IMR-90 (cell line): Measurements from ENCODE around the gene P3R3URF. TPM values are rescaled to one million over a fixed set of nuclear protein-coding genes. Genes with fewer than 3 reads are reported as not detected.

Experiments
- ATAC-seq: fragments of 200-7000 bp; cut with Tn5 transposase; 2 replicates; pipeline ENCODE4 v1.9.1; 2020; ENCODE audit warnings: low read depth, mild to moderate bottlenecking, moderate library complexity
- BruUV-seq: library from RNA; stranded (reverse); fragments of 400-500 nt; replicated peaks from 2 replicates; lab custom pipeline; 2021; lab: Mats Ljungman, UMichigan
- CTCF ChIA-PET: fragments of 300-600 bp; formaldehyde crosslinking; extraction: SDS; loops from one replicate; lab custom pipeline; 2021; ENCODE audit warnings: antibody characterized with exemption; lab: Yijun Ruan, JAX
- POLR2A ChIA-PET: fragments of 300-600 bp; sonication (Branson Sonifier 250); formaldehyde crosslinking; loops from one replicate; lab custom pipeline; 2022; ENCODE audit warnings: antibody characterized with exemption; ENCODE audit not compliant: unreplicated experiment; lab: Charles Lee
- DNase-seq: peaks from one replicate; pipeline ENCODE4 v3.0.0; 2013
- H2AFZ ChIP-seq: replicated peaks from 2 replicates; pipeline ENCODE3; 2013; ENCODE audit warnings: low read length, mild to moderate bottlenecking; ENCODE audit not compliant: poor library complexity
- H2AK5ac ChIP-seq: 2 replicates; pipeline ENCODE4 v1.6.1; 2013; ENCODE audit warnings: low read depth, low read length, inconsistent platforms
- H2AK9ac ChIP-seq: replicated peaks from 2 replicates; pipeline ENCODE3; 2013; ENCODE audit warnings: mild to moderate bottlenecking, low read depth, low read length, moderate library complexity; ENCODE audit not compliant: poor library complexity
- H2BK120ac ChIP-seq: 2 replicates; pipeline ENCODE4 v1.6.1; 2013; ENCODE audit warnings: low read depth, low read length, inconsistent platforms
- H2BK15ac ChIP-seq: 3 replicates; pipeline ENCODE4 v1.6.1; 2013; ENCODE audit warnings: low read depth, low read length, inconsistent platforms
- H2BK20ac ChIP-seq: 2 replicates; pipeline ENCODE4 v1.6.1; 2013; ENCODE audit warnings: low read depth, mild to moderate bottlenecking, inconsistent platforms, low read length, moderate library complexity
- H2BK5ac ChIP-seq: 2 replicates; pipeline ENCODE4 v1.6.1; 2013; ENCODE audit warnings: mild to moderate bottlenecking, low read depth, low read length, inconsistent platforms; ENCODE audit not compliant: poor library complexity, severe bottlenecking
- H3K14ac ChIP-seq: replicated peaks from 2 replicates; pipeline ENCODE4 v1.6.1; 2013; ENCODE audit warnings: low read depth, low read length, inconsistent platforms
- H3K18ac ChIP-seq: 2 replicates; pipeline ENCODE4 v1.6.1; 2013; ENCODE audit warnings: low read depth, low read length, control low read depth
- H3K23ac ChIP-seq: 2 replicates; pipeline ENCODE4 v1.6.1; 2013; ENCODE audit warnings: low read depth, low read length, inconsistent platforms
- H3K27ac ChIP-seq: 2 replicates; pipeline ENCODE4 v1.5.1; 2013; ENCODE audit warnings: mild to moderate bottlenecking, control low read depth, low read length; ENCODE audit not compliant: insufficient read depth
- H3K27me3 ChIP-seq: 2 replicates; pipeline ENCODE4 v1.6.1; 2013; ENCODE audit warnings: low read length; ENCODE audit not compliant: control insufficient read depth, insufficient read depth
- H3K36me3 ChIP-seq: 2 replicates; pipeline ENCODE4 v1.6.1; 2013; ENCODE audit warnings: low read length, mixed read lengths; ENCODE audit not compliant: control insufficient read depth, insufficient read depth
- H3K4ac ChIP-seq: 2 replicates; pipeline ENCODE4 v1.6.1; 2013; ENCODE audit warnings: low read depth, low read length, inconsistent platforms
- H3K4me1 ChIP-seq: 2 replicates; pipeline ENCODE4 v1.6.1; 2013; ENCODE audit warnings: low read length, mixed read lengths; ENCODE audit not compliant: control insufficient read depth, insufficient read depth
- H3K4me2 ChIP-seq: 2 replicates; pipeline ENCODE4 v1.6.1; 2013; ENCODE audit warnings: low read depth, mild to moderate bottlenecking, control low read depth, low read length, moderate library complexity
- H3K4me3 ChIP-seq: 2 replicates; pipeline ENCODE4 v1.5.1; 2013; ENCODE audit warnings: low read depth, mild to moderate bottlenecking, control low read depth, low read length, moderate library complexity; ENCODE audit not compliant: insufficient read depth
- H3K56ac ChIP-seq: 2 replicates; pipeline ENCODE4 v1.6.1; 2013; ENCODE audit warnings: low read length, inconsistent platforms; ENCODE audit not compliant: insufficient read depth; ENCODE audit errors: extremely low read depth
- H3K79me1 ChIP-seq, 2 experiments: 2 replicates each; pipeline ENCODE4 v1.6.1; 2013; ENCODE audit warnings: low read length in 2 of 2, inconsistent platforms in 1 of 2, low read depth in 1 of 2
- H3K9ac ChIP-seq: 2 replicates; pipeline ENCODE4 v1.6.1; 2013; ENCODE audit warnings: low read depth, low read length, control low read depth
- H3K9me1 ChIP-seq: 2 replicates; pipeline ENCODE4 v1.6.1; 2013; ENCODE audit warnings: low read length, inconsistent platforms; ENCODE audit not compliant: insufficient read depth
- H3K9me3 ChIP-seq: 2 replicates; pipeline ENCODE4 v1.6.1; 2013; ENCODE audit warnings: low read length; ENCODE audit not compliant: control insufficient read depth, insufficient read depth
- H4K20me1 ChIP-seq: 2 replicates; pipeline ENCODE4 v1.6.1; 2013; ENCODE audit warnings: low read length, inconsistent platforms; ENCODE audit not compliant: insufficient read depth
- H4K5ac ChIP-seq: 2 replicates; pipeline ENCODE4 v1.6.1; 2013; ENCODE audit warnings: mild to moderate bottlenecking, low read depth, low read length, control low read depth
- H4K8ac ChIP-seq, 2 experiments: 2 replicates each; pipeline ENCODE4 v1.6.1; 2013; ENCODE audit warnings: low read depth in 2 of 2, low read length in 2 of 2, control low read depth in 1 of 2, inconsistent platforms in 1 of 2
- H4K91ac ChIP-seq: 2 replicates; pipeline ENCODE4 v1.6.1; 2013; ENCODE audit warnings: low read depth, low read length, inconsistent platforms; ENCODE audit not compliant: insufficient read depth
- BHLHE40 ChIP-seq: fragments of 150-350 bp; IDR thresholded peaks from 2 replicates; pipeline ENCODE4 v1.6.1; 2016; ENCODE audit warnings: mild to moderate bottlenecking, low read depth, low read length
- CHD1 ChIP-seq: IDR thresholded peaks from 2 replicates; pipeline ENCODE4 v1.6.1; 2012; ENCODE audit warnings: low read depth, low read length, improper control_type of control experiment
- FOS ChIP-seq: fragments of 150-350 bp; IDR thresholded peaks from 2 replicates; pipeline ENCODE4 v1.6.1; 2016; ENCODE audit warnings: low read depth, low read length
- MAZ ChIP-seq: IDR thresholded peaks from 2 replicates; pipeline ENCODE4 v1.6.1; 2012; ENCODE audit warnings: low read depth, mild to moderate bottlenecking, low read length, improper control_type of control experiment, moderate library complexity, borderline replicate concordance
- MXI1 ChIP-seq: IDR thresholded peaks from 2 replicates; pipeline ENCODE4 v1.6.1; 2012; ENCODE audit warnings: low read depth, mild to moderate bottlenecking, low read length, moderate library complexity, borderline replicate concordance
- POLR2A ChIP-seq: IDR thresholded peaks from 2 replicates; pipeline ENCODE4 v1.6.1; 2012; ENCODE audit warnings: mild to moderate bottlenecking, low read depth, low read length
- RAD21 ChIP-seq: IDR thresholded peaks from 2 replicates; pipeline ENCODE4 v1.6.1; 2012; ENCODE audit warnings: low read length, improper control_type of control experiment
- WGBS, 2 experiments: methylation state at CpG; one replicate each; pipeline versions ENCODE4 v1.1.5 to v1.1.7; 2013; ENCODE audit warnings: missing lambda C conversion rate in 2 of 2; ENCODE audit not compliant: insufficient read length in 1 of 2; ENCODE audit errors: extremely low coverage in 2 of 2; 5-methylcytosine and 5-hydroxymethylcytosine counted together
- dilution Hi-C: fragments of 300-500 bp; cut with HindIII; formaldehyde crosslinking; loops from one replicate; pipeline ENCODE4 v1.14.3; 2018; ENCODE audit warnings: low sequenced_read_pairs; ENCODE audit not compliant: unreplicated experiment
- in situ Hi-C: fragments of 300-500 bp; cut with MboI; formaldehyde crosslinking; loops from 3 replicates; pipeline ENCODE4 v1.14.3; 2019; ENCODE audit warnings: low sequenced_read_pairs, inconsistent platforms, mixed read lengths
- intact Hi-C: fragments of 100-400 bp; cut with micrococcal nuclease; formaldehyde crosslinking; loops from 2 replicates; pipeline ENCODE4 v1.10.0; 2022
- polyA plus RNA-seq, 3 experiments: library from polyadenylated mRNA; depleted of rRNA; stranded (reverse); fragments of >200 nt; gene quantifications; 2 replicates each; pipeline ENCODE4 v1.2.3, GENCODE V29; 2012; ENCODE audit warnings: low replicate concordance in 1 of 3
- total RNA-seq: library from RNA; depleted of rRNA; stranded (reverse); fragments of >200 nt; gene quantifications from 2 replicates; pipeline ENCODE4 v1.2.3, GENCODE V29; 2012
- TF ChIP-seq, protein P1 (sequence below): fragments of 150-350 bp; IDR thresholded peaks from 2 replicates; pipeline ENCODE4 v1.6.1; 2017; ENCODE audit warnings: mild to moderate bottlenecking, antibody characterized with exemption, low read length, low read depth

The P3R3URF gene
- total and polyA plus RNA-seq, 2 of the 4 experiments (the other 2 are of a cell fraction): not detected

DNA sequence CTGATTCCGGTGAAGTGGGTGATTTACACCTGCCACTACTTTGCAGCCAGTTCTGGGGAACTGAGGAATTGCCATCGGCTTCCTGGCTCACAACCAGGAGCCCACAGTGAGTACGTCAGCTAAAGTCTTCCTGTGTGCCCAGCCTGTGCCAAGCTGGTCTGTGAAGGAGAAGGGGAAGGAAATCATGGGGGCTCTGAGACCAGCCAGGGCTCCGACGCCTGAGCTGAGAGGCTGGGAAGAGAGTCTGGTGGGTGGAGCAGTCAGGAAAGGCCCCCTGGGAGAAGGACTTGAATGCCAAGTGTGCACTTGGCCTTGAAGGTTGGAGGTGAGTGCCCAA, 28.1 kb upstream of the P3R3URF start:
- no peak overlapping the region; the same call in 1 of the 2 replicates for H3K4me2 ChIP-seq
- no peak overlapping the region for H3K4me3 ChIP-seq
- no peak for DNase-seq
- no peaks in the 10 kb centered on the region for H3K9me3 ChIP-seq
- no peak overlapping the region for H2BK15ac ChIP-seq
- no peak overlapping the region for H4K5ac ChIP-seq
- TF ChIP-seq CHD1 (no peak), RAD21 (no peak), BHLHE40 (no peak), FOS (no peak), POLR2A (no peak), MAZ (no peak), MXI1 (no peak)
- TF ChIP-seq, protein P1, sequence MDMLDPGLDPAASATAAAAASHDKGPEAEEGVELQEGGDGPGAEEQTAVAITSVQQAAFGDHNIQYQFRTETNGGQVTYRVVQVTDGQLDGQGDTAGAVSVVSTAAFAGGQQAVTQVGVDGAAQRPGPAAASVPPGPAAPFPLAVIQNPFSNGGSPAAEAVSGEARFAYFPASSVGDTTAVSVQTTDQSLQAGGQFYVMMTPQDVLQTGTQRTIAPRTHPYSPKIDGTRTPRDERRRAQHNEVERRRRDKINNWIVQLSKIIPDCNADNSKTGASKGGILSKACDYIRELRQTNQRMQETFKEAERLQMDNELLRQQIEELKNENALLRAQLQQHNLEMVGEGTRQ: no peak
- no peaks in the 10 kb centered on the region for H3K27me3 ChIP-seq
- no peaks in the 10 kb centered on the region for H3K36me3 ChIP-seq
- H2AFZ ChIP-seq: peak overlapping the region; percentile 99
- H3K9me1 ChIP-seq: peaks cover 2% of the 10 kb centered on the region; the same call in 1 of the 2 replicates
- H2BK120ac ChIP-seq: no peak overlapping the region
- no peaks in the 10 kb centered on the region for H3K4me1 ChIP-seq
- no peak overlapping the region for H2BK20ac ChIP-seq
- no peak overlapping the region for H3K56ac ChIP-seq
- H4K20me1 ChIP-seq: no peaks in the 10 kb centered on the region
- no peak overlapping the region for H2AK5ac ChIP-seq
- no peak overlapping the region for H4K91ac ChIP-seq
- in situ Hi-C loops: no loop called here
- BruUV-seq: no TSS peak
- peak overlapping the region; percentile 52 for H2AK9ac ChIP-seq
- WGBS, 2 experiments: 40% methylated on average over 1 of the region's 5 CpGs; no CpG with 5 or more reads in 1 of the 2 experiments
- ChIA-PET POLR2A (no interaction called here), CTCF (no interaction called here)
- H2BK5ac ChIP-seq: no peak overlapping the region
- no peak overlapping the region for H4K8ac ChIP-seq
- H3K23ac ChIP-seq: no peak overlapping the region
- dilution Hi-C loops: no loop called here
- intact Hi-C loops: no loop called here
- H3K27ac ChIP-seq: no peak overlapping the region
- peaks cover 0 to 9% of the 10 kb centered on the region in 2 experiments; a peak in 1 of 4 replicates for H3K79me1 ChIP-seq
- no peak for ATAC-seq
- no peak overlapping the region for H3K4ac ChIP-seq
- H3K14ac ChIP-seq: no peak overlapping the region
- H3K9ac ChIP-seq: no peak overlapping the region
- H3K18ac ChIP-seq: no peak overlapping the region
